Measurements from ENCODE around the gene UMAD1. TPM values are rescaled to one million over a fixed set of nuclear protein-coding genes. Genes with fewer than 3 reads are reported as not detected.
"Not testable (repeated sequence)": the region's sequence is repeated elsewhere in the genome, so short reads cannot be mapped to it uniquely, and the experiment has no call there.

The UMAD1 gene
- total RNA-seq, 4 donors from 2014 or later: 39.4 to 46.4 (median 44.0) TPM

- TF ChIP-seq POLR2A (IDR thresholded peaks at IDR 0.05) (no peak), CTCF (IDR thresholded peaks at IDR 0.05) (no peak)
- 73 to 81% methylated on average over 3 of the region's 3 CpGs for WGBS, 2 donors
- intact Hi-C loops (cut with DNase I): no loop called here
Observed at GRCh38 chr7:7820939-7821338, 180.4 kb downstream of the UMAD1 start.

GRCh38 chr7:7821517-7821916, 181.0 kb downstream of the UMAD1 start:
- H3K36me3 ChIP-seq: no peaks in the 10 kb centered on the region
- H3K27ac ChIP-seq: no peak overlapping the region
- DNase-seq: no peak
- no peak overlapping the region for H3K4me3 ChIP-seq (replicated peaks in 1 of 3)
- peaks cover 0 to 6% of the 10 kb centered on the region in 2 donors for H3K4me1 ChIP-seq
- no peaks in the 10 kb centered on the region for H3K9me3 ChIP-seq
- intact Hi-C loops (cut with DNase I): no loop called here
- 92 to 95% methylated on average over 3 of the region's 3 CpGs for WGBS, 2 donors
- no peaks in the 10 kb centered on the region for H3K27me3 ChIP-seq
- no peak for TF ChIP-seq POLR2A (IDR thresholded peaks at IDR 0.05)
- no peak for TF ChIP-seq CTCF (IDR thresholded peaks at IDR 0.05)

More at GRCh38 chr7:7820939-7821338, 180.4 kb downstream of the UMAD1 start:
- Histone ChIP-seq H3K27ac (no peak overlapping the region), H3K9me3 (no peaks in the 10 kb centered on the region), H3K4me3 (replicated peaks in 1 of 3) (no peak overlapping the region), H3K36me3 (no peaks in the 10 kb centered on the region), H3K27me3 (no peaks in the 10 kb centered on the region), H3K4me1 (peaks cover 0 to 6% of the 10 kb centered on the region in 2 donors)
- DNase-seq: no peak

GRCh38 chr7:7825294-7825693, 184.7 kb downstream of the UMAD1 start:
- not testable (repeated sequence) for DNase-seq, H3K9me3 ChIP-seq, H3K27ac ChIP-seq

GRCh38 chr7:7829667-7830066, 189.1 kb downstream of the UMAD1 start:
- no peak for DNase-seq
- H3K9me3 ChIP-seq: no peaks in the 10 kb centered on the region
- WGBS, 2 donors: 94 to 98% methylated on average over 2 of the region's 2 CpGs
- no peaks in the 10 kb centered on the region for H3K36me3 ChIP-seq
- TF ChIP-seq CTCF (IDR thresholded peaks at IDR 0.05) (no peak), POLR2A (IDR thresholded peaks at IDR 0.05) (no peak)
- peaks cover 0 to 14% of the 10 kb centered on the region in 2 donors for H3K4me1 ChIP-seq
- no peaks in the 10 kb centered on the region for H3K27me3 ChIP-seq
- intact Hi-C loops (cut with DNase I): no loop called here
- no peak overlapping the region for H3K4me3 ChIP-seq (replicated peaks in 1 of 3)
- peak overlapping the region in 2 of 3 donors; percentile 24 to 66 for H3K27ac ChIP-seq

More at GRCh38 chr7:7825294-7825693, 184.7 kb downstream of the UMAD1 start:
- H3K4me3 ChIP-seq (replicated peaks in 1 of 3); H3K36me3 ChIP-seq; H3K27me3 ChIP-seq; intact Hi-C loops (cut with DNase I): not testable (repeated sequence)
- H3K4me1 ChIP-seq: peaks cover 6 to 10% of the 10 kb centered on the region in 2 donors

GRCh38 chr7:7830122-7830878, 189.7 kb downstream of the UMAD1 start:
- H3K4me1 ChIP-seq: peaks cover 0 to 14% of the 10 kb centered on the region in 2 donors
- H3K27me3 ChIP-seq: no peaks in the 10 kb centered on the region
- peak; percentile 54 to 59 for DNase-seq
- intact Hi-C loops (cut with DNase I): no loop called here
- H3K9me3 ChIP-seq: no peaks in the 10 kb centered on the region
- H3K27ac ChIP-seq: peak overlapping the region in 2 of 3 donors; percentile 24 to 66
- WGBS, 2 donors: 52 to 62% methylated on average over 6 to 7 of the region's 7 CpGs
- no peaks in the 10 kb centered on the region for H3K36me3 ChIP-seq
- H3K4me3 ChIP-seq (replicated peaks in 1 of 3): no peak overlapping the region
- TF ChIP-seq CTCF (IDR thresholded peaks at IDR 0.05) (no peak), POLR2A (IDR thresholded peaks at IDR 0.05) (no peak)

Data from thyroid gland (tissue), 4 donors.